ENCODE measurements around the gene COL4A1. TPM values are rescaled to one million over a fixed set of nuclear protein-coding genes. Genes with fewer than 3 reads are reported as not detected.
A peak's percentile ranks its signal among the peaks of the same experiment; 100 is the strongest.

Gene COL4A1
- total RNA-seq, 2 experiments from 2014 or later: not detected

GRCh38 chr13:110347535-110348308 lies 40.8 kb upstream of the COL4A1 start:
- Mint-ChIP-seq H3K4me3 (no peak overlapping the region), H3K9me3 (no peaks in the 10 kb centered on the region), H3K4me1 (ENCODE audit: low read depth) (no peaks in the 10 kb centered on the region), H3K36me3 (no peaks in the 10 kb centered on the region), H3K27me3 (peaks cover 2% of the 10 kb centered on the region), H3K27ac (no peak overlapping the region)
- DNase-seq: no peak
- intact Hi-C loops (cut with micrococcal nuclease): no loop called here
- POLR2A ChIA-PET: no interaction called here
- CTCF ChIA-PET: no interaction called here

- DNase-seq: no peak
- Mint-ChIP-seq H3K27ac (no peak overlapping the region), H3K36me3 (no peaks in the 10 kb centered on the region), H3K9me3 (no peaks in the 10 kb centered on the region), H3K4me1 (ENCODE audit: low read depth) (no peaks in the 10 kb centered on the region), H3K4me3 (no peak overlapping the region), H3K27me3 (peaks cover 2% of the 10 kb centered on the region)
- ChIA-PET CTCF (no interaction called here), POLR2A (no interaction called here)
- intact Hi-C loops (cut with micrococcal nuclease): no loop called here
These were observed 40.1 kb upstream of the COL4A1 start for GRCh38 chr13:110347088-110347487.

GRCh38 chr13:110346661-110347067 lies 39.7 kb upstream of the COL4A1 start:
- intact Hi-C loops (cut with micrococcal nuclease): no loop called here

GRCh38 chr13:110345701-110346100 lies 38.7 kb upstream of the COL4A1 start:
- ChIA-PET CTCF (no interaction called here), POLR2A (no interaction called here)
- intact Hi-C loops (cut with micrococcal nuclease): no loop called here
- no peak for DNase-seq
- no peaks in the 10 kb centered on the region for H3K9me3 Mint-ChIP-seq
- H3K27ac Mint-ChIP-seq: no peak overlapping the region
- H3K27me3 Mint-ChIP-seq: peaks cover 5% of the 10 kb centered on the region
- H3K36me3 Mint-ChIP-seq: no peaks in the 10 kb centered on the region
- H3K4me3 Mint-ChIP-seq: no peak overlapping the region
- H3K4me1 Mint-ChIP-seq (ENCODE audit: low read depth): peaks cover 12% of the 10 kb centered on the region

More at GRCh38 chr13:110346661-110347067, 39.7 kb upstream of the COL4A1 start:
- Mint-ChIP-seq H3K9me3 (no peaks in the 10 kb centered on the region), H3K4me1 (ENCODE audit: low read depth) (peaks cover 2% of the 10 kb centered on the region), H3K36me3 (no peaks in the 10 kb centered on the region), H3K27me3 (peaks cover 5% of the 10 kb centered on the region), H3K27ac (no peak overlapping the region), H3K4me3 (no peak overlapping the region)
- CTCF ChIA-PET: no interaction called here
- POLR2A ChIA-PET: no interaction called here
- no peak for DNase-seq

- H3K27ac Mint-ChIP-seq: no peak overlapping the region
- no peaks in the 10 kb centered on the region for H3K9me3 Mint-ChIP-seq
- no peaks in the 10 kb centered on the region for H3K36me3 Mint-ChIP-seq
- DNase-seq: no peak
- H3K27me3 Mint-ChIP-seq: peaks cover 6% of the 10 kb centered on the region
- no peak overlapping the region for H3K4me3 Mint-ChIP-seq
- peaks cover 16% of the 10 kb centered on the region for H3K4me1 Mint-ChIP-seq (ENCODE audit: low read depth)
- ChIA-PET CTCF (no interaction called here), POLR2A (no interaction called here)
- intact Hi-C loops (cut with micrococcal nuclease): no loop called here
These were observed 38.3 kb upstream of the COL4A1 start for GRCh38 chr13:110345266-110345665.

- CTCF ChIA-PET: no interaction called here
- no peaks in the 10 kb centered on the region for H3K9me3 Mint-ChIP-seq
- peaks cover 12% of the 10 kb centered on the region for H3K27me3 Mint-ChIP-seq
- peaks cover 19% of the 10 kb centered on the region for H3K4me1 Mint-ChIP-seq (ENCODE audit: low read depth)
- no peak overlapping the region for H3K4me3 Mint-ChIP-seq
- no peaks in the 10 kb centered on the region for H3K36me3 Mint-ChIP-seq
- H3K27ac Mint-ChIP-seq: no peak overlapping the region
- no peak for DNase-seq
- intact Hi-C loops (cut with micrococcal nuclease): loop anchor here (5.0 kb wide), 1 partner anchor 43 kb away; no protein-coding TSS in a partner anchor
- POLR2A ChIA-PET: no interaction called here
These were observed 37.4 kb upstream of the COL4A1 start for GRCh38 chr13:110344320-110344719.

GRCh38 chr13:110343241-110343865 lies 36.4 kb upstream of the COL4A1 start:
- ChIA-PET CTCF (no interaction called here), POLR2A (no interaction called here)
- H3K27ac Mint-ChIP-seq: no peak overlapping the region
- H3K4me3 Mint-ChIP-seq: no peak overlapping the region
- H3K27me3 Mint-ChIP-seq: peaks cover 18% of the 10 kb centered on the region
- H3K4me1 Mint-ChIP-seq (ENCODE audit: low read depth): peaks cover 24% of the 10 kb centered on the region
- DNase-seq: no peak
- intact Hi-C loops (cut with micrococcal nuclease): loop anchor here (5.0 kb wide), 1 partner anchor 44 kb away; no protein-coding TSS in a partner anchor
- no peaks in the 10 kb centered on the region for H3K36me3 Mint-ChIP-seq
- H3K9me3 Mint-ChIP-seq: no peaks in the 10 kb centered on the region

- ChIA-PET POLR2A (no interaction called here), CTCF (no interaction called here)
- Mint-ChIP-seq H3K36me3 (no peaks in the 10 kb centered on the region), H3K27me3 (peaks cover 21% of the 10 kb centered on the region), H3K4me3 (no peak overlapping the region), H3K9me3 (no peaks in the 10 kb centered on the region), H3K4me1 (ENCODE audit: low read depth) (peaks cover 24% of the 10 kb centered on the region), H3K27ac (no peak overlapping the region)
- no peak for DNase-seq
- intact Hi-C loops (cut with micrococcal nuclease): loop anchor here (5.0 kb wide), 1 partner anchor 45 kb away; no protein-coding TSS in a partner anchor
These were observed 35.5 kb upstream of the COL4A1 start for GRCh38 chr13:110342474-110342873.

- Mint-ChIP-seq H3K9me3 (no peaks in the 10 kb centered on the region), H3K27ac (no peak overlapping the region), H3K36me3 (no peaks in the 10 kb centered on the region), H3K4me1 (ENCODE audit: low read depth) (peaks cover 24% of the 10 kb centered on the region), H3K27me3 (peaks cover 21% of the 10 kb centered on the region), H3K4me3 (no peak overlapping the region)
- intact Hi-C loops (cut with micrococcal nuclease): loop anchor here (5.0 kb wide), 1 partner anchor 46 kb away; no protein-coding TSS in a partner anchor
- no peak for DNase-seq
- ChIA-PET CTCF (no interaction called here), POLR2A (no interaction called here)
These were observed 34.7 kb upstream of the COL4A1 start for GRCh38 chr13:110341445-110342244.

- Mint-ChIP-seq H3K27ac (peak overlapping the region; percentile 13), H3K4me1 (ENCODE audit: low read depth) (peaks cover 24% of the 10 kb centered on the region), H3K4me3 (no peak overlapping the region), H3K27me3 (peaks cover 21% of the 10 kb centered on the region), H3K36me3 (no peaks in the 10 kb centered on the region), H3K9me3 (no peaks in the 10 kb centered on the region)
- CTCF ChIA-PET: no interaction called here
- DNase-seq: peak; percentile 83
- POLR2A ChIA-PET: no interaction called here
- intact Hi-C loops (cut with micrococcal nuclease): loop anchor here (5.0 kb wide), 1 partner anchor 46 kb away; no protein-coding TSS in a partner anchor
These were observed 34.0 kb upstream of the COL4A1 start for GRCh38 chr13:110340812-110341444.

- H3K4me1 Mint-ChIP-seq (ENCODE audit: low read depth): peaks cover 24% of the 10 kb centered on the region
- no peaks in the 10 kb centered on the region for H3K36me3 Mint-ChIP-seq
- peaks cover 22% of the 10 kb centered on the region for H3K27me3 Mint-ChIP-seq
- no peak for DNase-seq
- intact Hi-C loops (cut with micrococcal nuclease): loop anchor here (5.0 kb wide), 1 partner anchor 47 kb away; no protein-coding TSS in a partner anchor
- no peak overlapping the region for H3K4me3 Mint-ChIP-seq
- CTCF ChIA-PET: no interaction called here
- H3K9me3 Mint-ChIP-seq: peaks cover 4% of the 10 kb centered on the region
- POLR2A ChIA-PET: no interaction called here
- no peak overlapping the region for H3K27ac Mint-ChIP-seq
These were observed 33.1 kb upstream of the COL4A1 start for GRCh38 chr13:110339975-110340550.

- Mint-ChIP-seq H3K9me3 (peaks cover 10% of the 10 kb centered on the region), H3K27me3 (peaks cover 23% of the 10 kb centered on the region), H3K27ac (no peak overlapping the region), H3K36me3 (no peaks in the 10 kb centered on the region), H3K4me3 (no peak overlapping the region), H3K4me1 (ENCODE audit: low read depth) (peaks cover 24% of the 10 kb centered on the region)
- ChIA-PET CTCF (no interaction called here), POLR2A (no interaction called here)
- intact Hi-C loops (cut with micrococcal nuclease): no loop called here
- no peak for DNase-seq
These were observed 32.3 kb upstream of the COL4A1 start for GRCh38 chr13:110339263-110339662.
